Neural cell (in vitro differentiated cells): ENCODE measurements around the gene CCNI. TPM values are rescaled to one million over a fixed set of nuclear protein-coding genes. Genes with fewer than 3 reads are reported as not detected.
"Not testable (repeated sequence)": the region's sequence is repeated elsewhere in the genome, so short reads cannot be mapped to it uniquely, and the experiment has no call there.

Source experiments
- H2AFZ ChIP-seq: fragments of 200-600, 300-800 bp; sonication (generic), shearing (Covaris generic); 2 replicates; pipeline ENCODE4 v1.6.0; 2014; ENCODE audit warnings: low read depth, mild to moderate bottlenecking, antibody characterized with exemption, low read length, moderate library complexity
- H3F3A ChIP-seq: fragments of 200-600 bp; shearing (Covaris generic); 2 replicates; pipeline ENCODE4 v1.6.1; 2016; ENCODE audit warnings: mild to moderate bottlenecking, moderate library complexity, mixed read lengths, antibody characterized with exemption, low read length; ENCODE audit not compliant: insufficient read depth, poor library complexity, severe bottlenecking
- H3K27ac ChIP-seq: fragments of 200-600, 300-800 bp; sonication (generic), shearing (Covaris generic); 2 replicates; pipeline ENCODE4 v1.5.1; 2014; ENCODE audit warnings: mild to moderate bottlenecking, low read length, moderate library complexity
- H3K27me3 ChIP-seq: fragments of 300-800, 200-600 bp; sonication (generic), shearing (Covaris generic); 2 replicates; pipeline ENCODE4 v1.6.0; 2014; ENCODE audit warnings: mild to moderate bottlenecking, low read depth, low read length, moderate library complexity; ENCODE audit not compliant: insufficient read depth
- H3K36me3 ChIP-seq: fragments of 300-800, 200-600 bp; sonication (generic), shearing (Covaris generic); 2 replicates; pipeline ENCODE4 v1.5.1; 2014; ENCODE audit warnings: mild to moderate bottlenecking, antibody characterized with exemption, low read length, moderate library complexity; ENCODE audit not compliant: insufficient read depth
- H3K4me2 ChIP-seq: fragments of 300-800, 200-600 bp; sonication (generic), shearing (Covaris generic); 2 replicates; pipeline ENCODE4 v1.6.0; 2014; ENCODE audit warnings: mild to moderate bottlenecking, low read length
- H3K4me3 ChIP-seq: fragments of 300-800, 200-600 bp; sonication (generic), shearing (Covaris generic); 2 replicates; pipeline ENCODE4 v1.5.1; 2014; ENCODE audit warnings: mild to moderate bottlenecking, low read length, moderate library complexity
- H3K79me2 ChIP-seq: fragments of 200-600 bp; shearing (Covaris generic); replicated peaks from 2 replicates; pipeline ENCODE4 v1.6.0; 2014; ENCODE audit warnings: mild to moderate bottlenecking, low read length, moderate library complexity; ENCODE audit not compliant: insufficient read depth
- H3K9ac ChIP-seq: fragments of 300-800, 200-600 bp; sonication (generic), shearing (Covaris generic); 2 replicates; pipeline ENCODE4 v1.6.1; 2016; ENCODE audit warnings: mild to moderate bottlenecking, low read length, mixed read lengths
- H3K9me2 ChIP-seq: fragments of 200-600 bp; shearing (Covaris generic); 2 replicates; pipeline ENCODE4 v1.6.1; 2016; ENCODE audit warnings: mild to moderate bottlenecking, low read length, mixed read lengths; ENCODE audit not compliant: insufficient read depth
- H3K9me3 ChIP-seq: fragments of 200-600, 300-800 bp; sonication (generic), shearing (Covaris generic); 2 replicates; pipeline ENCODE4 v1.6.1; 2016; ENCODE audit warnings: mild to moderate bottlenecking, mixed run types, low read length, moderate library complexity, mixed read lengths
- H4K20me1 ChIP-seq: fragments of 200-600 bp; shearing (Covaris generic); 2 replicates; pipeline ENCODE4 v1.6.1; 2016; ENCODE audit warnings: mild to moderate bottlenecking, mixed run types; ENCODE audit not compliant: insufficient read depth
- CTCF ChIP-seq: fragments of 450-650 bp; IDR thresholded peaks from 2 replicates; pipeline ENCODE4 v1.5.1; 2014; ENCODE audit warnings: antibody characterized with exemption, mild to moderate bottlenecking, moderate library complexity; ENCODE audit not compliant: poor library complexity, severe bottlenecking
- EP300 ChIP-seq: fragments of 450-650 bp; conservative IDR thresholded peaks from 2 replicates; pipeline ENCODE4 v1.6.1; 2014; ENCODE audit warnings: antibody characterized with exemption, mild to moderate bottlenecking, moderate library complexity; ENCODE audit not compliant: poor library complexity, severe bottlenecking
- EZH2 ChIP-seq: fragments of 200-600, 300-800 bp; shearing (Covaris generic), sonication (generic); IDR thresholded peaks from 2 replicates; pipeline ENCODE4 v1.6.1; 2014; ENCODE audit warnings: antibody characterized with exemption, low read length, borderline replicate concordance, mild to moderate bottlenecking; ENCODE audit not compliant: insufficient read depth, poor library complexity, severe bottlenecking
- MXI1 ChIP-seq: fragments of 450-650 bp; conservative IDR thresholded peaks from 2 replicates; pipeline ENCODE4 v1.6.1; 2014; ENCODE audit warnings: antibody characterized with exemption, mild to moderate bottlenecking; ENCODE audit not compliant: poor library complexity, severe bottlenecking
- POLR2AphosphoS5 ChIP-seq: IDR thresholded peaks from 2 replicates; pipeline ENCODE4 v1.6.1; 2012
- RAD21 ChIP-seq: fragments of 450-650 bp; conservative IDR thresholded peaks from 2 replicates; pipeline ENCODE4 v1.6.1; 2014; ENCODE audit warnings: antibody characterized with exemption, mild to moderate bottlenecking, moderate library complexity
- REST ChIP-seq: IDR thresholded peaks from 2 replicates; pipeline ENCODE4 v1.6.1; 2012; ENCODE audit warnings: borderline replicate concordance
- SMC3 ChIP-seq: fragments of 450-650 bp; conservative IDR thresholded peaks from 2 replicates; pipeline ENCODE4 v1.6.1; 2014; ENCODE audit warnings: antibody characterized with exemption, mild to moderate bottlenecking, moderate library complexity; ENCODE audit not compliant: poor library complexity
- TAF1 ChIP-seq: IDR thresholded peaks from 2 replicates; pipeline ENCODE4 v1.6.1; 2012; ENCODE audit warnings: low read depth
- polyA plus RNA-seq: library from polyadenylated mRNA; depleted of rRNA; stranded (reverse); fragments of >200 nt; gene quantifications from 2 replicates; pipeline ENCODE4 v1.2.3, GENCODE V29; 2014

The CCNI gene
- polyA plus RNA-seq, 1 donor from 2014 or later: 129 TPM

GRCh38 chr4:77089866-77090265, 14.1 kb upstream of the CCNI start:
- Histone ChIP-seq H3K27me3 (no peaks in the 10 kb centered on the region), H3F3A (no peaks in the 10 kb centered on the region), H3K9me2 (no peaks in the 10 kb centered on the region), H3K27ac (no peak overlapping the region), H3K9ac (no peak overlapping the region), H4K20me1 (no peaks in the 10 kb centered on the region), H3K36me3 (no peaks in the 10 kb centered on the region), H3K4me2 (no peak overlapping the region), H2AFZ (no peak overlapping the region), H3K9me3 (no peaks in the 10 kb centered on the region), H3K79me2 (no peaks in the 10 kb centered on the region), H3K4me3 (no peak overlapping the region)
- TF ChIP-seq REST (no peak), RAD21 (no peak), TAF1 (no peak), EP300 (no peak), MXI1 (no peak), SMC3 (no peak)

GRCh38 chr4:77087027-77087426, 11.2 kb upstream of the CCNI start:
- H3K79me2 ChIP-seq, H3K9me2 ChIP-seq, H3K27me3 ChIP-seq, H2AFZ ChIP-seq, H3K27ac ChIP-seq, H3K36me3 ChIP-seq, H3K9me3 ChIP-seq, H3F3A ChIP-seq, H3K4me3 ChIP-seq, H3K4me2 ChIP-seq, H4K20me1 ChIP-seq, H3K9ac ChIP-seq: not testable (repeated sequence)

- no peak overlapping the region for H3K4me3 ChIP-seq
- H3F3A ChIP-seq: no peaks in the 10 kb centered on the region
- no peaks in the 10 kb centered on the region for H3K27me3 ChIP-seq
- H3K9me2 ChIP-seq: no peaks in the 10 kb centered on the region
- no peak overlapping the region for H3K9ac ChIP-seq
- H4K20me1 ChIP-seq: no peaks in the 10 kb centered on the region
- no peaks in the 10 kb centered on the region for H3K36me3 ChIP-seq
- no peak for TF ChIP-seq EP300
- TF ChIP-seq CTCF: no peak
- TF ChIP-seq REST: no peak
- TF ChIP-seq TAF1: no peak
- TF ChIP-seq SMC3: no peak
- no peak for TF ChIP-seq MXI1
- TF ChIP-seq EZH2: no peak
- no peak for TF ChIP-seq POLR2AphosphoS5
- TF ChIP-seq RAD21: no peak
- no peak overlapping the region for H3K27ac ChIP-seq
- H3K79me2 ChIP-seq: peaks cover 3% of the 10 kb centered on the region
- no peaks in the 10 kb centered on the region for H3K9me3 ChIP-seq
- H3K4me2 ChIP-seq: no peak overlapping the region
- H2AFZ ChIP-seq: no peak overlapping the region
These were observed 8.3 kb upstream of the CCNI start for GRCh38 chr4:77084019-77084639.
